Activated B cell treated with CpG ODN at 0.5 μM for 24 hours (primary cell): Measurements from ENCODE around the gene CCDC78. TPM values are rescaled to one million over a fixed set of nuclear protein-coding genes. Genes with fewer than 3 reads are reported as not detected.
A peak's percentile ranks its signal among the peaks of the same experiment; 100 is the strongest.

ENCODE experiments used
- ATAC-seq: fragments of 200-7000 bp; cut with Tn5 transposase; one replicate; pipeline ENCODE4 v1.10.0; 2021; ENCODE audit warnings: low read depth, mild to moderate bottlenecking, moderate library complexity
- CTCF ChIA-PET: fragments of 350-600 bp; sonication (Branson Sonifier 250); formaldehyde crosslinking; loops from one replicate; lab custom pipeline; 2021; ENCODE audit warnings: antibody characterized with exemption; lab: Charles Lee
- POLR2A ChIA-PET: fragments of 350-600 bp; sonication (Branson Sonifier 250); formaldehyde crosslinking; loops from one replicate; lab custom pipeline; 2021; ENCODE audit warnings: antibody characterized with exemption; lab: Charles Lee
- DNase-seq: peaks from one replicate; pipeline ENCODE4 v3.0.0; 2022
- H3K27ac Mint-ChIP-seq: one replicate; pipeline ENCODE4 v1.8.0; 2020; ENCODE audit warnings: mixed read lengths
- H3K27me3 Mint-ChIP-seq: one replicate; pipeline ENCODE4 v1.8.0; 2021; ENCODE audit warnings: mixed read lengths
- H3K36me3 Mint-ChIP-seq: one replicate; pipeline ENCODE4 v1.8.0; 2021; ENCODE audit warnings: low read depth, mixed read lengths
- H3K4me1 Mint-ChIP-seq: one replicate; pipeline ENCODE4 v1.8.0; 2021; ENCODE audit warnings: mixed read lengths
- H3K4me3 Mint-ChIP-seq: one replicate; pipeline ENCODE4 v1.8.0; 2020; ENCODE audit warnings: mild to moderate bottlenecking, mixed read lengths
- H3K9me3 Mint-ChIP-seq: one replicate; pipeline ENCODE4 v1.8.0; 2020; ENCODE audit warnings: mixed read lengths
- intact Hi-C: fragments of 100-400 bp; cut with micrococcal nuclease; formaldehyde crosslinking; loops from one replicate; pipeline ENCODE4 v1.15.1; 2024
- total RNA-seq: library from RNA; stranded (reverse); gene quantifications from 2 replicates; pipeline ENCODE4 v1.2.3, GENCODE V29; 2022
- TF ChIP-seq, protein P1 (sequence below): fragments of 200-600 bp; IDR thresholded peaks from one replicate; pipeline ENCODE4 v1.8.0; 2022; ENCODE audit warnings: antibody characterized with exemption, mild to moderate bottlenecking

CCDC78 gene
- total RNA-seq, 1 donor from 2014 or later: 4.8 TPM

GRCh38 chr16:716768-717325 lies 9.4 kb downstream of the CCDC78 start:
- TF ChIP-seq, protein P1, sequence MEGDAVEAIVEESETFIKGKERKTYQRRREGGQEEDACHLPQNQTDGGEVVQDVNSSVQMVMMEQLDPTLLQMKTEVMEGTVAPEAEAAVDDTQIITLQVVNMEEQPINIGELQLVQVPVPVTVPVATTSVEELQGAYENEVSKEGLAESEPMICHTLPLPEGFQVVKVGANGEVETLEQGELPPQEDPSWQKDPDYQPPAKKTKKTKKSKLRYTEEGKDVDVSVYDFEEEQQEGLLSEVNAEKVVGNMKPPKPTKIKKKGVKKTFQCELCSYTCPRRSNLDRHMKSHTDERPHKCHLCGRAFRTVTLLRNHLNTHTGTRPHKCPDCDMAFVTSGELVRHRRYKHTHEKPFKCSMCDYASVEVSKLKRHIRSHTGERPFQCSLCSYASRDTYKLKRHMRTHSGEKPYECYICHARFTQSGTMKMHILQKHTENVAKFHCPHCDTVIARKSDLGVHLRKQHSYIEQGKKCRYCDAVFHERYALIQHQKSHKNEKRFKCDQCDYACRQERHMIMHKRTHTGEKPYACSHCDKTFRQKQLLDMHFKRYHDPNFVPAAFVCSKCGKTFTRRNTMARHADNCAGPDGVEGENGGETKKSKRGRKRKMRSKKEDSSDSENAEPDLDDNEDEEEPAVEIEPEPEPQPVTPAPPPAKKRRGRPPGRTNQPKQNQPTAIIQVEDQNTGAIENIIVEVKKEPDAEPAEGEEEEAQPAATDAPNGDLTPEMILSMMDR: no peak
- Mint-ChIP-seq H3K27ac (no peak overlapping the region), H3K4me1 (peaks cover 21% of the 10 kb centered on the region), H3K36me3 (no peaks in the 10 kb centered on the region), H3K9me3 (no peaks in the 10 kb centered on the region), H3K4me3 (no peak overlapping the region), H3K27me3 (peaks cover 7% of the 10 kb centered on the region)
- intact Hi-C loops: no loop called here
- ATAC-seq: no peak
- DNase-seq: no peak
- CTCF ChIA-PET: interaction anchor here (0.9 kb wide), 1 partner anchor 26 kb away, joined by 3 read pairs; no protein-coding TSS in a partner anchor
- POLR2A ChIA-PET: interaction anchor here (0.7 to 2.8 kb wide), 6 partner anchors 12 to 592 kb away, joined by 3 to 8 read pairs (median 4); partner anchors contain the start of genes CHTF18, CIAO3 and RPUSD1

DNA sequence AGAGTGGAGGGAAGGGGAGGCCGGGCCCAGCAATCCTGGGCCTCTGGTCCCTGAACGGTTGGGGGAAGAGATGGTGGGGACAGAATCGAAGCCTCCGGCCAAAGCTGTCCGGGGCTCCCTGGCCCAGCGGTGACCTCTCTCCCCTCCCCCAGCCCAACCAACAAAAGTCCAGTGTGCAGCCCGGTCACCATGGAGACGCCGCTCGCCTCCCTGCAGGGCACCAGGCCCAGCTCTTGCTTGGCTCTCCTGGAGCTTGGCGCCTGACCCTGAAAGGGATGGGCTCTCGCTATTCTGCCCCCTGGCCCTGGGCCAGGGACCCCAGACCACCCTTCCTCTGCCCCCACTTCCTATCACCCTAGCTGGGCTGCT lies 10.1 kb downstream of the CCDC78 start:
- ChIA-PET CTCF (interaction anchor here (0.9 kb wide), 1 partner anchor 27 kb away, joined by 3 read pairs; no protein-coding TSS in a partner anchor), POLR2A (interaction anchor here (0.7 to 2.8 kb wide), 8 partner anchors 12 to 248 kb away, joined by 3 to 8 read pairs (median 4); partner anchors contain the start of genes CHTF18, CIAO3, RPUSD1 and WDR24)
- Mint-ChIP-seq H3K4me3 (peak overlapping the region; percentile 68), H3K4me1 (peaks cover 22% of the 10 kb centered on the region), H3K9me3 (no peaks in the 10 kb centered on the region), H3K27ac (no peak overlapping the region), H3K36me3 (no peaks in the 10 kb centered on the region), H3K27me3 (peaks cover 7% of the 10 kb centered on the region)
- TF ChIP-seq, protein P1: no peak
- DNase-seq: no peak
- intact Hi-C loops: no loop called here
- no peak for ATAC-seq

- Mint-ChIP-seq H3K4me3 (peak overlapping the region; percentile 68), H3K27ac (no peak overlapping the region), H3K36me3 (no peaks in the 10 kb centered on the region), H3K4me1 (peaks cover 22% of the 10 kb centered on the region), H3K9me3 (no peaks in the 10 kb centered on the region), H3K27me3 (peaks cover 7% of the 10 kb centered on the region)
- TF ChIP-seq, protein P1: no peak
- CTCF ChIA-PET: interaction anchor here (0.6 to 1.2 kb wide), 4 partner anchors 12 to 73 kb away, joined by 3 to 4 read pairs (median 3); partner anchors contain the start of genes CHTF18, CIAO3 and RPUSD1
- intact Hi-C loops: loop anchor here (1.0 kb wide), 1 partner anchor 48 kb away; no protein-coding TSS in a partner anchor
- DNase-seq (peak; percentile 42), ATAC-seq (peak; percentile 7)
- POLR2A ChIA-PET: interaction anchor here (0.7 to 2.8 kb wide), 10 partner anchors 9 to 365 kb away, joined by 3 to 8 read pairs (median 4); partner anchors contain the start of genes CHTF18, CIAO3, RPUSD1 and WDR24
Observed at GRCh38 chr16:715477-716199, 10.6 kb downstream of the CCDC78 start.

DNA sequence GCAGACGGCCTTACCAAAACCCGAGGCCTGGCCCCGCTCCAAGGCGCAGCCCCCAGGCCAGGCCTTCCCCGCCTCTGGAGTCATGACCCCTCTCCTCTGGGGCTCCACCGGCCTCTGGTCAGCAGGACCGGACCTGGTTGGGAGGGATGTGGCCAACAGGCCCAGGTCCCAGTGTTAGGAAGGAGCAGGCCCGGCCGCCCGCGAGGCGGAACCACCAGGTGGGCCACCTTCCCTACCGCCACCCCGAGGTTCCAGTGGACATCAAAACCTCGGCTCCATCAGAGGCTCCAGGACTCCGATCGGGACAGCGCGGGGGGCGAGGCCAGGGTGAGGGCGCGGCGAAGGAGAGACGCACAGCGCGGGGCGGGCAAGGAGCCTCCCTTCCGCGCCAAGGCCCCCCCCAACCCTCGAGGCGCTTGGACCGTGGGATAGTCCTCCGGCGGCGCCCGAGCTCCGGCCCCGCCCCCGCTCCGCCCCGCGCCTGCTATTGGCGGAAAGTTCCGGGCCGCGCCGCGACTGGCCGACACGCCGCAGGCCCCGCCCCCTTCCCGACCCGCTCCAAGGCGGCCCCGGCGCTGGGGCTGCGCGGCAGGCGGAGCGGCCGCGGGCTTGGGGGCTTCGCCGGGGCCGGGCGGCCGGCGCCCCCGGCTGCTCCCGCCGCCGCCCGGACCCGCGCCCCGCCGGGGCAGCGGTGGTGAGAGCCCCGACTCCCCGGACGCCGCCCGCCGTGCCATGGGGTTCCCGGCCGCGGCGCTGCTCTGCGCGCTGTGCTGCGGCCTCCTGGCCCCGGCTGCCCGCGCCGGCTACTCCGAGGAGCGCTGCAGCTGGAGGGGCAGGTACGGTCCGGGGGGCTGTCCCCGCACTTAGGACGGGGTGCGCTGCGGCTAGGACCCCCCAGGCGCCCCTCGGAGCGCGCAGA lies 11.4 kb downstream of the CCDC78 start, which contains the start of gene METRN:
Gene METRN, plus strand, starts transcription at position 561 of the 919 bp plus-strand sequence. Its CDS starts 172 bp downstream, at position 733.
- intact Hi-C loops: loop anchor here (1.0 to 5.0 kb wide), 3 partner anchors 48 to 162 kb away; partner anchors contain the start of genes CHTF18 and RPUSD1
- no peaks in the 10 kb centered on the region for H3K36me3 Mint-ChIP-seq
- peaks cover 7% of the 10 kb centered on the region for H3K27me3 Mint-ChIP-seq
- H3K27ac Mint-ChIP-seq: no peak within 1 kb of the TSS
- H3K9me3 Mint-ChIP-seq: no peaks in the 10 kb centered on the region
- H3K4me3 Mint-ChIP-seq: peak within 1 kb of the TSS; percentile 68
- ATAC-seq (peak; percentile 91), DNase-seq (peak; percentile 89)
- ChIA-PET CTCF (interaction anchor here (0.6 to 1.5 kb wide), 4 partner anchors 13 to 74 kb away, joined by 3 to 6 read pairs (median 4); partner anchors contain the start of genes CHTF18, CIAO3 and RPUSD1), POLR2A (interaction anchor here (1.0 to 2.8 kb wide), 5 partner anchors 10 to 73 kb away, joined by 3 to 8 read pairs (median 5); partner anchors contain the start of genes CHTF18 and RPUSD1)
- peaks cover 16% of the 10 kb centered on the region for H3K4me1 Mint-ChIP-seq
- TF ChIP-seq, protein P1: no peak
